HepG2 (cell line): ENCODE results near the gene TMBIM1. TPM values are rescaled to one million over a fixed set of nuclear protein-coding genes. Genes with fewer than 3 reads are reported as not detected.

Experiments used
- CHD4 ChIP-seq: fragments of 200-600 bp; sonication (generic); IDR thresholded peaks from 2 replicates; pipeline ENCODE4 v1.7.0; 2017; ENCODE audit warnings: mild to moderate bottlenecking, low read length, borderline replicate concordance
- KLF16 ChIP-seq, 2 experiments: sonication (generic) in 1 of 2; formaldehyde crosslinking in 1 of 2; IDR thresholded peaks; 2 replicates each; pipeline versions ENCODE4 v1.6.1 to v1.8.0; 2016 to 2023; ENCODE audit warnings: missing genetic modification reagents in 2 of 2, missing compliant biosample characterization in 1 of 2
- KLF6 ChIP-seq: IDR thresholded peaks from 2 replicates; pipeline ENCODE4 v1.8.0; 2016; ENCODE audit warnings: missing biosample characterization, missing genetic modification reagents
- MXI1 ChIP-seq: IDR thresholded peaks from 3 replicates; pipeline ENCODE4 v1.6.1; 2012; ENCODE audit warnings: low read depth, low read length, inconsistent platforms, borderline replicate concordance
- NBN ChIP-seq: fragments of 450-650 bp; conservative IDR thresholded peaks from 2 replicates; pipeline ENCODE4 v1.6.1; 2017
- POLR2A ChIP-seq, 2 experiments: IDR thresholded peaks; 2 replicates each; pipeline ENCODE4 v1.6.1; 2011; ENCODE audit warnings: low read depth in 2 of 2, low read length in 2 of 2, mild to moderate bottlenecking in 1 of 2, moderate library complexity in 1 of 2; ENCODE audit not compliant: insufficient read depth in 1 of 2
- TMF1 ChIP-seq: sonication (generic); formaldehyde crosslinking; IDR thresholded peaks from 2 replicates; pipeline ENCODE4 v1.8.1; 2022; ENCODE audit warnings: low read depth, missing genetic modification reagents
- ZNF230 ChIP-seq: sonication (generic); formaldehyde crosslinking; IDR thresholded peaks from 2 replicates; pipeline ENCODE4 v1.4.0; 2020; ENCODE audit warnings: mild to moderate bottlenecking, missing genetic modification reagents
- ZNF761 ChIP-seq: sonication (generic); formaldehyde crosslinking; conservative IDR thresholded peaks from 2 replicates; pipeline ENCODE4 v1.4.0; 2020; ENCODE audit warnings: mild to moderate bottlenecking, missing genetic modification reagents
- polyA plus RNA-seq, 8 experiments: library from polyadenylated mRNA; depleted of rRNA in 3 of 8; stranded (reverse) in 7 of 8; unstranded in 1 of 8; fragments of >200 nt; fragmentation: Illumina TruSeq in 4 of 8; extraction: Trizol in 4 of 8; gene quantifications; 2 replicates each; pipeline versions ENCODE4 v1.2.1 to v1.2.3, GENCODE V29; 2011 to 2016; ENCODE audit warnings: low read depth in 4 of 8, missing spikeins in 1 of 8, mixed read lengths in 1 of 8; ENCODE audit not compliant: insufficient read depth in 1 of 8
- total RNA-seq, 5 experiments: library from RNA; depleted of rRNA; stranded (reverse); fragments of >200 nt; fragmentation: Illumina TruSeq; extraction: Trizol; gene quantifications; 2 replicates each; pipeline ENCODE4 v1.2.3, GENCODE V29; 2016; ENCODE audit warnings: low read depth in 1 of 5
- TF ChIP-seq, protein P1 (sequence below): IDR thresholded peaks from 2 replicates; pipeline ENCODE4 v1.6.1; 2016; ENCODE audit warnings: missing compliant biosample characterization, missing genetic modification reagents, borderline replicate concordance
- TF ChIP-seq, protein P2 (sequence below): sonication (generic); formaldehyde crosslinking; IDR thresholded peaks from 2 replicates; pipeline ENCODE4 v1.4.0; 2020; ENCODE audit warnings: missing genetic modification reagents, borderline replicate concordance
- TF ChIP-seq, protein P3 (sequence below): sonication (generic); formaldehyde crosslinking; conservative IDR thresholded peaks from 2 replicates; pipeline ENCODE4 v1.4.0; 2020; ENCODE audit warnings: missing genetic modification reagents
- TF ChIP-seq, protein P4 (sequence below): sonication (generic); formaldehyde crosslinking; IDR thresholded peaks from 2 replicates; pipeline ENCODE4 v1.9.0; 2022; ENCODE audit warnings: missing genetic modification reagents, mild to moderate bottlenecking, borderline replicate concordance
- TF ChIP-seq, protein P5 (sequence below): sonication (generic); formaldehyde crosslinking; IDR thresholded peaks from 2 replicates; pipeline ENCODE4 v1.5.0; 2020; ENCODE audit warnings: mild to moderate bottlenecking, missing genetic modification reagents, borderline replicate concordance
- TF ChIP-seq, protein P6 (sequence below): sonication (generic); formaldehyde crosslinking; IDR thresholded peaks from 2 replicates; pipeline ENCODE4 v1.8.0; 2022; ENCODE audit warnings: mild to moderate bottlenecking, missing genetic modification reagents; ENCODE audit not compliant: insufficient replicate concordance

Gene TMBIM1
- total and polyA plus RNA-seq, 2 of the 13 experiments (the other 11 are each of a cell fraction or from before 2014, with no cell fraction given): 127 to 139 TPM

DNA sequence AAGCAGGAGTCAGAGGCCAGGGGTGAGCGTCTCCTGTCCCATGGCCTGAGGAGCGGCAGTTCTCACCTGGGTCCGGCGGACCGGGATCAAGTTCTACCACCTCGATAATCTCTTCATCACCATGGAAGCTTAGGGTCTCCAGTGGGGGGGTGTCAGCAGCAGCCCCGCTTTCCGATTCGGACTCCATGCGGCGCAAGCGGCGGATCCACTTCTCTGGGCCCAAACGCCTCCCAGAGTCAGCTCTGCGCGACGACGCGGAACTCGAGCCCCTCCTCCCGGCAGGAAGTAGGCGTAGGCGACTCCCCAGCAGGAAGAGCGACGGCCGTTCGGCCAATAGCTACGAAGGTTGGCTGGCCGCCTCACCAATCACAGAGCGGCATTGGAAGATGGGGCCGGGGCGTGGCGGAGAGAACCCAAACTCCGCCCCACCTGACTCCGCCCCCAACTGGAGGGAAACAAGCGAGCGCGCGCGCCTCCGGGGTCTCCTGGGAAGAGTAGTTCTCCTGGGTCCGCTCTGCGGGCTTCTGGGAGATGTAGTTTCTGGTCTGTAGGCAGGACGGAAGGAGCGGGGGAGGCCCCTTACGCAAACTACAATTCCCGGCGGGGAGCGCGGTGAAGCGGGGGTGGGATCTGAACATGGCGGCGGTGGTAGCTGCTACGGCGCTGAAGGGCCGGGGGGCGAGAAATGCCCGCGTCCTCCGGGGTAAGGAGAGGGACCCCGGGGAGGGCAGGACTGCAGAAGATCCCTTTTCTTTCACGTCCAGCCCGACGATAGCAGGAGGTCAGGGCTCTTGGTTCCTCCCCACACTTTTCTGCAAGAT lies 22.2 kb downstream of the TMBIM1 start, which contains the start of the genes AAMP and PNKD (continued):
- TF ChIP-seq, protein P1, sequence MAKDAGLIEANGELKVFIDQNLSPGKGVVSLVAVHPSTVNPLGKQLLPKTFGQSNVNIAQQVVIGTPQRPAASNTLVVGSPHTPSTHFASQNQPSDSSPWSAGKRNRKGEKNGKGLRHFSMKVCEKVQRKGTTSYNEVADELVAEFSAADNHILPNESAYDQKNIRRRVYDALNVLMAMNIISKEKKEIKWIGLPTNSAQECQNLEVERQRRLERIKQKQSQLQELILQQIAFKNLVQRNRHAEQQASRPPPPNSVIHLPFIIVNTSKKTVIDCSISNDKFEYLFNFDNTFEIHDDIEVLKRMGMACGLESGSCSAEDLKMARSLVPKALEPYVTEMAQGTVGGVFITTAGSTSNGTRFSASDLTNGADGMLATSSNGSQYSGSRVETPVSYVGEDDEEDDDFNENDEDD (CRISPR knock-in tag): peak; percentile 68; the same call in 1 of the 2 replicates
- TF ChIP-seq NBN (no peak), CHD4 (no peak; the same call in 1 of the 2 replicates), ZNF230 (peak; percentile 70), ZNF761 (CRISPR knock-in tag) (no peak), KLF6 (CRISPR knock-in tag) (peak; percentile 67; the same call in 1 of the 2 replicates), MXI1 (peak; percentile 83; the same call in 2 of the 3 replicates), POLR2A (IDR thresholded peaks at IDR 0.05; ENCODE audit: insufficient read depth in 1 of 2, low read depth in 2 of 2, low read length in 2 of 2) (peak; percentile 84 to 94), TMF1 (CRISPR knock-in tag) (peak; percentile 45; the same call in 1 of the 2 replicates), KLF16 (CRISPR knock-in tag; IDR thresholded peaks at IDR 0.05) (peak in 1 of 2 experiments; percentile 39; a peak in 1 of 4 replicates)
- TF ChIP-seq, protein P2, sequence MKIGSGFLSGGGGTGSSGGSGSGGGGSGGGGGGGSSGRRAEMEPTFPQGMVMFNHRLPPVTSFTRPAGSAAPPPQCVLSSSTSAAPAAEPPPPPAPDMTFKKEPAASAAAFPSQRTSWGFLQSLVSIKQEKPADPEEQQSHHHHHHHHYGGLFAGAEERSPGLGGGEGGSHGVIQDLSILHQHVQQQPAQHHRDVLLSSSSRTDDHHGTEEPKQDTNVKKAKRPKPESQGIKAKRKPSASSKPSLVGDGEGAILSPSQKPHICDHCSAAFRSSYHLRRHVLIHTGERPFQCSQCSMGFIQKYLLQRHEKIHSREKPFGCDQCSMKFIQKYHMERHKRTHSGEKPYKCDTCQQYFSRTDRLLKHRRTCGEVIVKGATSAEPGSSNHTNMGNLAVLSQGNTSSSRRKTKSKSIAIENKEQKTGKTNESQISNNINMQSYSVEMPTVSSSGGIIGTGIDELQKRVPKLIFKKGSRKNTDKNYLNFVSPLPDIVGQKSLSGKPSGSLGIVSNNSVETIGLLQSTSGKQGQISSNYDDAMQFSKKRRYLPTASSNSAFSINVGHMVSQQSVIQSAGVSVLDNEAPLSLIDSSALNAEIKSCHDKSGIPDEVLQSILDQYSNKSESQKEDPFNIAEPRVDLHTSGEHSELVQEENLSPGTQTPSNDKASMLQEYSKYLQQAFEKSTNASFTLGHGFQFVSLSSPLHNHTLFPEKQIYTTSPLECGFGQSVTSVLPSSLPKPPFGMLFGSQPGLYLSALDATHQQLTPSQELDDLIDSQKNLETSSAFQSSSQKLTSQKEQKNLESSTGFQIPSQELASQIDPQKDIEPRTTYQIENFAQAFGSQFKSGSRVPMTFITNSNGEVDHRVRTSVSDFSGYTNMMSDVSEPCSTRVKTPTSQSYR (CRISPR knock-in tag): 0 out of 2 replicates have a peak, but pooled peaks have one; percentile 1
- TF ChIP-seq, protein P3, sequence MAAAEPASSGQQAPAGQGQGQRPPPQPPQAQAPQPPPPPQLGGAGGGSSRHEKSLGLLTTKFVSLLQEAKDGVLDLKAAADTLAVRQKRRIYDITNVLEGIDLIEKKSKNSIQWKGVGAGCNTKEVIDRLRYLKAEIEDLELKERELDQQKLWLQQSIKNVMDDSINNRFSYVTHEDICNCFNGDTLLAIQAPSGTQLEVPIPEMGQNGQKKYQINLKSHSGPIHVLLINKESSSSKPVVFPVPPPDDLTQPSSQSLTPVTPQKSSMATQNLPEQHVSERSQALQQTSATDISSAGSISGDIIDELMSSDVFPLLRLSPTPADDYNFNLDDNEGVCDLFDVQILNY (CRISPR knock-in tag): peak; percentile 38; the same call in 1 of the 2 replicates
- TF ChIP-seq, protein P4, sequence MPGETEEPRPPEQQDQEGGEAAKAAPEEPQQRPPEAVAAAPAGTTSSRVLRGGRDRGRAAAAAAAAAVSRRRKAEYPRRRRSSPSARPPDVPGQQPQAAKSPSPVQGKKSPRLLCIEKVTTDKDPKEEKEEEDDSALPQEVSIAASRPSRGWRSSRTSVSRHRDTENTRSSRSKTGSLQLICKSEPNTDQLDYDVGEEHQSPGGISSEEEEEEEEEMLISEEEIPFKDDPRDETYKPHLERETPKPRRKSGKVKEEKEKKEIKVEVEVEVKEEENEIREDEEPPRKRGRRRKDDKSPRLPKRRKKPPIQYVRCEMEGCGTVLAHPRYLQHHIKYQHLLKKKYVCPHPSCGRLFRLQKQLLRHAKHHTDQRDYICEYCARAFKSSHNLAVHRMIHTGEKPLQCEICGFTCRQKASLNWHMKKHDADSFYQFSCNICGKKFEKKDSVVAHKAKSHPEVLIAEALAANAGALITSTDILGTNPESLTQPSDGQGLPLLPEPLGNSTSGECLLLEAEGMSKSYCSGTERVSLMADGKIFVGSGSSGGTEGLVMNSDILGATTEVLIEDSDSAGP: peak; percentile 71
- TF ChIP-seq, protein P5, sequence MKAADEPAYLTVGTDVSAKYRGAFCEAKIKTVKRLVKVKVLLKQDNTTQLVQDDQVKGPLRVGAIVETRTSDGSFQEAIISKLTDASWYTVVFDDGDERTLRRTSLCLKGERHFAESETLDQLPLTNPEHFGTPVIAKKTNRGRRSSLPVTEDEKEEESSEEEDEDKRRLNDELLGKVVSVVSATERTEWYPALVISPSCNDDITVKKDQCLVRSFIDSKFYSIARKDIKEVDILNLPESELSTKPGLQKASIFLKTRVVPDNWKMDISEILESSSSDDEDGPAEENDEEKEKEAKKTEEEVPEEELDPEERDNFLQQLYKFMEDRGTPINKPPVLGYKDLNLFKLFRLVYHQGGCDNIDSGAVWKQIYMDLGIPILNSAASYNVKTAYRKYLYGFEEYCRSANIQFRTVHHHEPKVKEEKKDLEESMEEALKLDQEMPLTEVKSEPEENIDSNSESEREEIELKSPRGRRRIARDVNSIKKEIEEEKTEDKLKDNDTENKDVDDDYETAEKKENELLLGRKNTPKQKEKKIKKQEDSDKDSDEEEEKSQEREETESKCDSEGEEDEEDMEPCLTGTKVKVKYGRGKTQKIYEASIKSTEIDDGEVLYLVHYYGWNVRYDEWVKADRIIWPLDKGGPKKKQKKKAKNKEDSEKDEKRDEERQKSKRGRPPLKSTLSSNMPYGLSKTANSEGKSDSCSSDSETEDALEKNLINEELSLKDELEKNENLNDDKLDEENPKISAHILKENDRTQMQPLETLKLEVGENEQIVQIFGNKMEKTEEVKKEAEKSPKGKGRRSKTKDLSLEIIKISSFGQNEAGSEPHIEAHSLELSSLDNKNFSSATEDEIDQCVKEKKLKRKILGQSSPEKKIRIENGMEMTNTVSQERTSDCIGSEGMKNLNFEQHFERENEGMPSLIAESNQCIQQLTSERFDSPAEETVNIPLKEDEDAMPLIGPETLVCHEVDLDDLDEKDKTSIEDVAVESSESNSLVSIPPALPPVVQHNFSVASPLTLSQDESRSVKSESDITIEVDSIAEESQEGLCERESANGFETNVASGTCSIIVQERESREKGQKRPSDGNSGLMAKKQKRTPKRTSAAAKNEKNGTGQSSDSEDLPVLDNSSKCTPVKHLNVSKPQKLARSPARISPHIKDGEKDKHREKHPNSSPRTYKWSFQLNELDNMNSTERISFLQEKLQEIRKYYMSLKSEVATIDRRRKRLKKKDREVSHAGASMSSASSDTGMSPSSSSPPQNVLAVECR (CRISPR knock-in tag): peak; percentile 95
- TF ChIP-seq, protein P6, sequence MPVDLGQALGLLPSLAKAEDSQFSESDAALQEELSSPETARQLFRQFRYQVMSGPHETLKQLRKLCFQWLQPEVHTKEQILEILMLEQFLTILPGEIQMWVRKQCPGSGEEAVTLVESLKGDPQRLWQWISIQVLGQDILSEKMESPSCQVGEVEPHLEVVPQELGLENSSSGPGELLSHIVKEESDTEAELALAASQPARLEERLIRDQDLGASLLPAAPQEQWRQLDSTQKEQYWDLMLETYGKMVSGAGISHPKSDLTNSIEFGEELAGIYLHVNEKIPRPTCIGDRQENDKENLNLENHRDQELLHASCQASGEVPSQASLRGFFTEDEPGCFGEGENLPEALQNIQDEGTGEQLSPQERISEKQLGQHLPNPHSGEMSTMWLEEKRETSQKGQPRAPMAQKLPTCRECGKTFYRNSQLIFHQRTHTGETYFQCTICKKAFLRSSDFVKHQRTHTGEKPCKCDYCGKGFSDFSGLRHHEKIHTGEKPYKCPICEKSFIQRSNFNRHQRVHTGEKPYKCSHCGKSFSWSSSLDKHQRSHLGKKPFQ (CRISPR knock-in tag): peak; percentile 40
